GM19238 (cell line): ENCODE measurements around the gene ADPRM.
"Not testable (repeated sequence)": the region's sequence is repeated elsewhere in the genome, so short reads cannot be mapped to it uniquely, and the experiment has no call there.

Experiments
- DNase-seq: peaks from one replicate; pipeline ENCODE4 v3.0.0; 2011; ENCODE audit warnings: low spot score; ENCODE audit not compliant: insufficient read length

The ADPRM gene

DNA sequence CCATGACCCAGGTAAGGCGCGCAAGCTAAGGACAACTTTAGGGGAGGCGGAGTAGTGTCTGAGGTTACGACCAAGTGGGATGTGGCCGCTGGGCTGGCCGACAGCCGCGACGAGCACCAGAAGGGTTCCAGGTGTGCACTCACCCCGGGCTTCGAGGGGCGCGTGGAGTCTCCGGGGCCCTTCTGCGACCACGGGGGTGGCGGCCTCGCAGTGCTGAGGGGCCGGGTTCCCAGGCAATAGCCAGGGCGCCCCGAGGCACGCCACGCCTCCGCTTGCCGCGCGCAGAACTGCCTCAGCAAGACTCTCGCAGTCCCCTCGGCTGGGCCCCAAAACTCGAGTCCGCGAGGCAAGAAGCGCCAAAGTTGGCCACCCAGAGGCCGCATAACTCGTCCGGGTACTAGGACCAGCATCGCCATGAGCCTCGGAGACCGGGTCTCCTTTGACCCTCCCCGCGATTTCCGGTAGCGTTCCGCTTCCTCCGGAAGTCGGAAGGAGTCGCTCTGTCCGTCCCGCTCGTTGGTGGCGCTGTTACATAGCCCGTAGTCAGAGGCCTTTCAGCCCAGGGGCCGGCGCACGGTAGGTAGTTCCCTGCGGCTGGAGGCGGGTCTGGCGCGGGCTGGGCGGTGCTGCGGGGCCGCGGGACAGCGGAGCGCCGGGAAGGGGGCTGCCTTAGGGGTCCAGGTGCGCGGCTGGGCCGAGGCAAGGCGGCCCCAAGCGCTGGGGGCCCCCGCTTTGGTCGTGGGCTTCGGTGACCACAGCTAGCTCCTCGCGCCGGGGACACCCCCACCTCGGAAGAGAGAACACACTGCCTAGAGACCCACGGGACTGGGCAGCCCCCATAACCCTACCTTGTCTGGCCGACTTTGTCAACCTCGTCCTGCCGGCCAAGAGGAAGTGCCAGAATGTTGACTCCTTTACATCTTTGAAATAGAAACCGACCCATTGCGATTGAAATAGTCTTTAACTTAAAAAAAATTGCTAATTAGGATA lies at the start of gene ADPRM, which contains the start of gene SCO1:
TSS of gene ADPRM (plus strand) at position 503 of the 990 bp plus-strand sequence. CDS start 7,333 bp downstream, outside the sequence.
TSS of gene SCO1 (minus strand) at position 442 of the 990 bp plus-strand sequence. CDS start at position 416, 26 bp downstream.
- peak; percentile 85 for DNase-seq

DNA sequence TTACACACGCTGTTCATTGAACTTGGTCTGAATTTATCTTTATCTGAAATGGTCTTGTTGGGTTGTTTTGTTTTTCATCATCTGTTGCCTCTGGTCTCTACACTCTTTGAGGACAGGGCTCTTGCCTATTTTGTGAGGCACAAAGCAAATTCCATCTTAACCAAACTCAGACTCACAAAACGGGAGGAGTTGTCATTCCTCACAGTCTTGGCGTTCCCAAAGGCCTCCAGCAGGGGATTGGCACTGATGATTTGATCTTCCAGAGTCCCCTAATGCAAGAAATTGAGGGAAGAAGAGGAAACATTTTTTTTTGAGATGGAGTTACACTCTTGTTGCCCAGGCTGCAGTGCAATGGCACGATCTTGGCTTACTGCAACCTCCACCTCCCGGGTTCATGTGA lies 49.0 kb upstream of the ADPRM start:
- DNase-seq: no peak

DNA sequence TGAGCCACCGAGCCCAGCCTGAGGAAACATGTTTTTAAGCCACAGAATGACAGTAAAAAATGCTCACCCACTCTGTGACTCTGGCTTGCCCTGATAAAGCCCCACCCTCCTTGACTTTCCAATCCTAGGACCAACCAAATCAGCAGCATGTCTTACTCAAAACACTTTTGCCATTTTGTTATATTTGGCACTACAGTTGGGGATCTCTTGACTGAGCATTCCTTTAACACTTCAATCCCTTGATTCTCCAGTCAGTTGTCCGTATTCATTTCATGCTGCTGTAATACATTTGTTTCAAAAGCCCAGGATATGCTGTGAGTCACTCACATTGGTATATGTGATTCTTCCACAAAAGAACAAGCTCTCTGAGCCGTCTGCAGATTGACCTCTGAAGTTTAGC lies 48.4 kb upstream of the ADPRM start:
- no peak for DNase-seq

DNA sequence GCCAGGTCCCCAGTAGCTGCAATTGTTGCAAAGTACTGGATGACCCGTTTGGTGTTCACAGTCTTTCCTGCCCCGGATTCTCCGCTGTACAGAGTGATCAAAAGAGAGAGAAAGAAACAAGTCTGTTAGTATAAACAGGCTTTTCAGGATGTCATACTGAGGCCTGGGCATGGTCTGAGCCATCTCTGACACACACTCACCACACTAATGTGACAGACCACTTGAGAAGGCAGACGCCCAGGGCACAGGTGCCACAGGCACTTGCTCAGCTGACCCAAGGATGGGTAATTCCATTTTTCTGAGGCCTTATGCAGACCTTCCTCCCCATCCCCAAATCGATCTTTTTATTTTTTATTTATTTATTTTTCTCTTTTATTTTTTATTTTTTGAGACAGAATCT lies 47.8 kb upstream of the ADPRM start:
- DNase-seq: no peak

DNA sequence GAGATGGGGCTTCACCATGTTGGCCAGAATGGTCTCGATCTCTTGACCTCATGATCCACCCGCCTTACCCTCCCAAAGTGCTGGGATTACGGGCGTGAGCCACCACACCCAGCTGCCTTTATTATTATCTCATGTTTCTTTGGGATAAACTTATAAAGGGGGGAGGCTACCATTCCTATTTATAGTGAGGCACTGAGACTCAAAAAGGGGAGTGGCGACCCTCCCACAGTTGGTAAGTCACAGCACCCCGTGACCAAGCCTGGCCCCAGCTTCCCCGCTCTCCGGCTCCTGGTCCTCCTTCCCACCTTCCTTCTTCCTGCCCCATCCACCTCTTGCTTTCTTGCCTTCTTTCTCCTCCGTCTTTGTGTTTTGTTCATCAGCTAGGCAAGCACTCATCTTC lies 45.5 kb upstream of the ADPRM start:
- no peak for DNase-seq

DNA sequence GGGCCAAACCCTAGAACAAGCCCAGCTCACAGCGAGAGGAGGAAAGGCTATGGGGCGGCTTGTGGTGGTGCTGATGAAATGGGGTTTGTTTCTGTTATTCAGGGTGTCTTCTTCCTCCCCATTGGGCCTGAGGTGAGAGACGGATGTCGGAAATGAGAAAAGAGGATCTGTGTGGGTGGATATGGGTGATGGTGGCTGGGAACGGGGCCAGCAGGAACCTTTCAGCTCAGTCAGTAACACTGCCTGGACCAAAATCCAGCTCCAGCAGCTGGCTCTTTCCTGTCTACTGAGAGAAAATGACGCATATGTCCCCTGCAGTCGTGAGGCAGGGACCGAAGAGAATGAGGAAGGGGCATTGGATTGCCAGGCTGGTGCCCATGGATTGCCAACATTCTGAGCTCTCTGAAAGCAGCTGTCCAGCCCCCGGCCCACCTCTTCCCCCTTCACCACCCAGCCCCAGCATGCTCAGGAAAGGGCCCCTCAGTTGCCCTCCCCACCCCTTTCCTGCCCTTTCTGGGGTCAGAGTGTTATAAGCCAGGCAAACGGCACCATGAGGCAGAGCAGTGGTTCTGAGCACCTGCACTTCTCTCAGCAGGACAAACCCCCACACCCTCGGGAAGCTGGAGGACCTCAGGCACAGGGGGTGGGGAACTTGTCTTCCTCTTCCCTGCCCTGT lies 44.3 kb upstream of the ADPRM start:
- DNase-seq: no peak

DNA sequence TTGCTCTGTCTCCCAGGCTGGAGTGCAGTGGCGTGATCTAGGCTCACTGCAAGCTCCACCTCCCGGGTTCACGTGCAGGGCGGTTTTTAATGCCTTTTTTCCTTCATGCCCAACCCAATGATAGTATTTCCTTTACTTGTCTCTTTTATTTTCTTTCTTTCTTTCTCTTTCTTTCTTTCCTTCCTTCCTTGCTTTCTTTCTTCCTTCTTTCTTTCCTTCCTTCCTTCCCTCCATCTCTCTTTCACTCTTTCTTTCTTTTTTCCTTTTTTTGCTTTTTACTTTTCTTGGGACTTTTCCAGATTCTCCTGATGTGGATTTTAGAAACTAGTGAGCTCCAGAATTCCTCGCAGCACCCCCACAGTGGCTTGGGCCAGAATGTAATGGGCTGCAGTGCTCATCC lies 43.4 kb upstream of the ADPRM start:
- no peak for DNase-seq

- no peak for DNase-seq
Measured at GRCh38 chr17:10657148-10657547, 40.2 kb upstream of the ADPRM start, which contains the start of gene MYH3. Gene MYH3, minus strand, starts transcription at chr17:10657309. Its CDS starts 2,245 bp downstream, at chr17:10655064.

- DNase-seq: no peak
Measured at GRCh38 chr17:10657879-10658278, 39.5 kb upstream of the ADPRM start.

GRCh38 chr17:10661437-10661836 lies 36.0 kb upstream of the ADPRM start:
- no peak for DNase-seq

DNA sequence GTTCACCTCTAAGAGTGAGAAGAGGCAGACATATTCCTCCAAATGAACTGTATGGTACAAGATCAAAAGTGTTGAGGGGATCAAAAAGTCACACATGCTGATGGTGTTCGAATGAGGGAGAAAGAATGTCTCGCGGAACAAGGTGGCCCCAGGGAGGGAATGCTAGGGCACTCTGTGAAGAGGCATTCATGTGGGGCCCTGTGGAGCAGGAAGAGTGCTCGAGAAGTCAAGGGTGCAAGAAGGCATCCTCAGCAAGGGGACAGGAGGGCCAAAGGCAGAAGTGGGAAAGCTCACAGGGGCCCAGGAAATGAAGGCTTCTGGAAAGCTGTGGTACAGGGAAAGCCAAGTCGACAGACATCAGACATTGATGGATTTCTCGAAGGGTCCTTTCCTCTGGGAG lies 34.2 kb upstream of the ADPRM start:
- no peak for DNase-seq

- no peak for DNase-seq
Measured at GRCh38 chr17:10664571-10664970, 32.8 kb upstream of the ADPRM start.

GRCh38 chr17:10666906-10667305 lies 30.5 kb upstream of the ADPRM start:
- no peak for DNase-seq

DNA sequence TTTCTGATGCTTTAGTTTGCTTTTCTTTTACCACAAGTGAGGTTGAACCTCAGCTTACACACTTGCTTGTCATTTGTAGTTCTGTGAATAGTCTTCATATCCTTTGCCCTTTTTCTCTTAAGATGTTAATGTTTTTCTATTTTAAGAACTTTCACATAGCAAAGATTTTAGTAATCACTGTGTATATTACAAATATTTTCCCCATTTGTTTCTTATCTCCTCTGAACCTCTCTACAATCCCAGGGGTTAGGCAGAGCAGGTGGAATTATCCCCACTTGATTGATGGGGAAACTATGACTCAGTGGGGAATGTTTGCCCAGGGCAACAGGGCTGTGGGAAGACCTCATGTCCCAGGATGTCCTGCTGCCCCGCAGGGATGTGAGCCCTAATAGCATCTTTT lies 28.6 kb upstream of the ADPRM start:
- no peak for DNase-seq

DNA sequence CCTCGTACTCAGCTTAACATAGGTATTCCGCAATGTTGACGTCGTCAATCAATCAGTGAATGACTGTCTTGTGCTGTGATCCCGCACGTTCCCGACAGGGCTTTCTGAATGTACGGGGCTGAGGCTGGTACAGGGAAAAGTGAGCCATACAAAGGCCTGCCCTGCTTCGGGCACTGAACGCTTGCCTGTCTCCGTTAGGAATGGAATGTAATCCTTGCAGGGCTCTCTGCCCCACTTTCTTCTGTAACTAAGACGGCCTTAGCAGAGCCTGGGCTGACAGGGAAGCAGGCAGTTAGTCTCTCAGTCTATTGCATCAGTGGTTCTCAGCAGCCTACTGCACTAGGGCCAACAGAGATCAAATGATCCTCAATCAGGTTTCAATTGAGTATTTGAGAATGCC lies 24.1 kb upstream of the ADPRM start:
- DNase-seq: no peak

DNA sequence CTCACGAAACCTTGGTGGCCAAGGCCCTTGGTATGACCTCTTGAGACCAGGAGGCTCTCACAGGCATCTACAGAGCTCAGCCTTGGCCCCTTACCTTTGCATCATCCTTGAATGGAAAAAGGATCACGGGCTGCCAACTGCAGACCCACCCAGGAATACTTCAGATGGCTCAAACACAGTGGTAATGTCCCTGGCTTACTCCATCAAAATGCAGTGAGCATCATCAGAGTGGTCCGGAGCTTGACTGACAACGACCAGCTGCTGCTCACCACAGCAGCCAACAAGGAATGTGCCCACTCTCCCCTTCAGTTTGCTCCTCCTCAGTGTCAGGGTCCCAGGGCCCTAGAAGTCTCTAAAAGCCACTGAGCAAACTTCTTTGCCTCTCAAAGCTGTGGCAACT lies 22.7 kb upstream of the ADPRM start:
- no peak for DNase-seq

GRCh38 chr17:10681866-10682446 lies 15.4 kb upstream of the ADPRM start:
- DNase-seq: no peak

DNA sequence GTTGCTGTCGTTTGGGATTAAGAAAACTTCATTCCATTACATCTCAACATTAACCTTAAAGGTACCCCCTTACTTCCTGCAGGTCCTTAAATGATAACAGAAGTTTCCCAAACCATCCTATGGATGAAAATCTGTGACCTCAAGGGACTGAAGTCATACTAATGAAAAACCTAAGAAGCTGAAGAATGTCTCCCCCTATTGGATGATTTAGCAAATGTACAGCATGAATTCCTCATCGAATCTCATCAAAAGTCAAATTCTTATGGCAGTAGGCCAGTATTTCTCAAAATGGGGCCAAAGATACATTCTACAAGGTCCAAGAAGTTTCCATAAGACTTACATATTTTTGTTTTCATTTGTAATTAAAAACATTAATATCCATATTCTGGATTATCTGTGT lies 13.5 kb upstream of the ADPRM start:
- DNase-seq: no peak

GRCh38 chr17:10687499-10687898 lies 9.9 kb upstream of the ADPRM start:
- DNase-seq: no peak

- DNase-seq: not testable (repeated sequence)
Measured at GRCh38 chr17:10695875-10696407, 1.5 kb upstream of the ADPRM start.

DNA sequence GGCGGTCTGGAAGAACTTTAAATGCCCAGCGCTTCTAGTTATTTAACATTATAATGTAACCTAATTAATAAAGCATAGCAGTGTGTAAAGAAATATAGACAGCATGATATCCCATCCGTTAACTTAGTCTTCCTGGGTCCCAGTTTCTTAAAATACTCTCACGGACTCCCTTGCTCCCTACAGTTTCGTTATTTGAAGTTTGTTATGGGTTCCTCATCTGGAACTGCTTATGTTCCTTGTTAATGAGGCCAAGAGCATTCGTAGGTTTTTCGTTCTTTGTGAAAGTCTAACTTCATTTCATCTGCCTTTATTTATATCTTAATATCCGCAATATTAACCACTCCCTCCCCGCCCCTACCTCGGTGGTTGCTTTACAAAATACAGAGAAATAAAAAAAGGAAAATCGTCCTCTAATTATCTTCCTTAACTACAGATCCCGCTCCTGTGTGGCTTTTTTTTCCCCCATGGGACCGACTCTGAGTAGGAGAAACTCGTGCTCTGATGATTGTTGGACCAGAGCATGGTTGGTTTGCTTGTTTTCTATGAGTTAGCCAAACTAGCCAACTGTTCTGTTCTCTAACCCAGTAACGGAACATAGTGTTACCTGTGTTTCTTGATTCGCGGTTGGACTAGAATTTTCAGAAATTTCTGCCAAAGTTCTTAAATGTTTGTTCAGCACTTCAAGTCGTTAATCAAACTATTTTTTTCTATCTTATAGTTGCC lies 863 bp downstream of the ADPRM start:
- no peak for DNase-seq
